GM21367 (cell line): Measurements from ENCODE around the gene PLXNA2.

Experiments used
- ATAC-seq: cut with Tn5 transposase; IDR thresholded peaks from one replicate; pipeline ENCODE4 v1.9.1; 2021; ENCODE audit not compliant: unreplicated experiment

PLXNA2 gene

GRCh38 chr1:208242941-208243526 lies 1.1 kb downstream of the PLXNA2 start:
- no peak for ATAC-seq

GRCh38 chr1:208242146-208242545 lies 2.0 kb downstream of the PLXNA2 start:
- no peak for ATAC-seq

GRCh38 chr1:208241512-208241911 lies 2.7 kb downstream of the PLXNA2 start:
- ATAC-seq = no peak

- ATAC-seq = no peak
Measured at GRCh38 chr1:208240662-208241355, 3.4 kb downstream of the PLXNA2 start.

- ATAC-seq = no peak
Measured at GRCh38 chr1:208239473-208240381, 4.5 kb downstream of the PLXNA2 start.

- ATAC-seq = no peak
Measured at GRCh38 chr1:208238710-208239472, 5.3 kb downstream of the PLXNA2 start.

GRCh38 chr1:208237241-208237640 lies 6.9 kb downstream of the PLXNA2 start:
- ATAC-seq = no peak

- ATAC-seq = no peak
Measured at GRCh38 chr1:208235982-208236761, 8.0 kb downstream of the PLXNA2 start.

GRCh38 chr1:208235356-208235981 lies 8.7 kb downstream of the PLXNA2 start:
- no peak for ATAC-seq

- no peak for ATAC-seq
Measured at GRCh38 chr1:208234721-208235120, 9.5 kb downstream of the PLXNA2 start.

- ATAC-seq = no peak
Measured at GRCh38 chr1:208233978-208234377, 10.2 kb downstream of the PLXNA2 start.

- ATAC-seq = no peak
Measured at GRCh38 chr1:208233546-208233945, 10.6 kb downstream of the PLXNA2 start.

- no peak for ATAC-seq
Measured at GRCh38 chr1:208232662-208233038, 11.5 kb downstream of the PLXNA2 start.

GRCh38 chr1:208231881-208232661 lies 12.1 kb downstream of the PLXNA2 start:
- ATAC-seq = no peak

GRCh38 chr1:208230668-208231529 lies 13.3 kb downstream of the PLXNA2 start:
- ATAC-seq = no peak

GRCh38 chr1:208228550-208228949 lies 15.6 kb downstream of the PLXNA2 start:
- no peak for ATAC-seq

- ATAC-seq = no peak
Measured at GRCh38 chr1:208228026-208228425, 16.2 kb downstream of the PLXNA2 start.

- no peak for ATAC-seq
Measured at GRCh38 chr1:208227366-208227765, 16.8 kb downstream of the PLXNA2 start.
